GM23248 (cell line): ENCODE measurements around the gene EBF3.

Experiments used
- EZH2 ChIP-seq: fragments of 200-600 bp; sonication (generic); IDR thresholded peaks from 2 replicates; pipeline ENCODE4 v1.6.1; 2018; ENCODE audit warnings: antibody characterized with exemption, mild to moderate bottlenecking; ENCODE audit not compliant: insufficient read depth, poor library complexity, severe bottlenecking
- EZH2phosphoT487 ChIP-seq: fragments of 200-600 bp; sonication (generic); IDR thresholded peaks from 2 replicates; pipeline ENCODE4 v1.6.1; 2018; ENCODE audit warnings: antibody characterized with exemption, moderate library complexity, mild to moderate bottlenecking, low read depth; ENCODE audit not compliant: insufficient read depth

GRCh38 chr10:129883626-129884397 is 80.3 kb downstream of the EBF3 start:
- no peak for TF ChIP-seq EZH2
- TF ChIP-seq EZH2phosphoT487: no peak
